RWPE1 (cell line): ENCODE measurements around the gene C1orf87.

Experiments
- CTCF ChIA-PET: fragments of 350-600 bp; sonication (Branson Sonifier 250); formaldehyde crosslinking; extraction: SDS; loops from one replicate; lab custom pipeline; 2021; lab: Yijun Ruan, JAX
- POLR2A ChIA-PET: fragments of 400-600 bp; formaldehyde crosslinking; extraction: SDS; loops from one replicate; lab custom pipeline; 2020; ENCODE audit warnings: antibody characterized with exemption; ENCODE audit not compliant: low non-redundant PET; lab: Yijun Ruan, JAX
- DNase-seq: peaks from one replicate; pipeline ENCODE4 v3.0.0; 2012; ENCODE audit warnings: low spot score
- H3K27ac ChIP-seq: fragments of 450-650 bp; 2 replicates; pipeline ENCODE4 v1.5.1; 2017
- TF ChIP-seq, protein P1 (sequence below): fragments of 450-650 bp; conservative IDR thresholded peaks from 2 replicates; pipeline ENCODE4 v1.5.1; 2017; ENCODE audit warnings: low read depth, mild to moderate bottlenecking

The C1orf87 gene

DNA sequence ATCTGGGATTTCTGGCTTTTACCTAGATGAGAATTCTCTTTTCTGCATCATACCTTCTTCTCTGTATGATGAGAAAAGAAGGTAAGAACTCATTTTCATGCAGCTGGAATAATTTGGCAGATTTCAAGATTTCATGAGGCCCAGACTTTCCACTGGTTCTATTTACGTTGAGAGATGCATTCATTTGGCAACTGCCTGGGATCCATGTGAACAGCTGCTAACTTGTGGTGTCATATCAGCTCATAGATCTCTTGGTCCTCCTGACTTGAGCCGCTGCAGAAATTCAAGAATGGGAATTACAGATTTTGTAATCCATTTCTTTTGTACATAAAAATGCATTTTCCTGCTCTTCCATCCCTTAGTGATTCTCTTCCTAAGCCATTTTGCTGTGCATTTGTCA lies 17.1 kb upstream of the C1orf87 start:
- ChIA-PET POLR2A (no interaction called here), CTCF (no interaction called here)
- DNase-seq = no peak
- TF ChIP-seq, protein P1, sequence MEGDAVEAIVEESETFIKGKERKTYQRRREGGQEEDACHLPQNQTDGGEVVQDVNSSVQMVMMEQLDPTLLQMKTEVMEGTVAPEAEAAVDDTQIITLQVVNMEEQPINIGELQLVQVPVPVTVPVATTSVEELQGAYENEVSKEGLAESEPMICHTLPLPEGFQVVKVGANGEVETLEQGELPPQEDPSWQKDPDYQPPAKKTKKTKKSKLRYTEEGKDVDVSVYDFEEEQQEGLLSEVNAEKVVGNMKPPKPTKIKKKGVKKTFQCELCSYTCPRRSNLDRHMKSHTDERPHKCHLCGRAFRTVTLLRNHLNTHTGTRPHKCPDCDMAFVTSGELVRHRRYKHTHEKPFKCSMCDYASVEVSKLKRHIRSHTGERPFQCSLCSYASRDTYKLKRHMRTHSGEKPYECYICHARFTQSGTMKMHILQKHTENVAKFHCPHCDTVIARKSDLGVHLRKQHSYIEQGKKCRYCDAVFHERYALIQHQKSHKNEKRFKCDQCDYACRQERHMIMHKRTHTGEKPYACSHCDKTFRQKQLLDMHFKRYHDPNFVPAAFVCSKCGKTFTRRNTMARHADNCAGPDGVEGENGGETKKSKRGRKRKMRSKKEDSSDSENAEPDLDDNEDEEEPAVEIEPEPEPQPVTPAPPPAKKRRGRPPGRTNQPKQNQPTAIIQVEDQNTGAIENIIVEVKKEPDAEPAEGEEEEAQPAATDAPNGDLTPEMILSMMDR = no peak
- H3K27ac ChIP-seq = no peak overlapping the region

- ChIA-PET CTCF (no interaction called here), POLR2A (no interaction called here)
- no peak for DNase-seq
- TF ChIP-seq, protein P1 = 0 out of 2 replicates have a peak, but pooled peaks have one; percentile 10
- no peak overlapping the region for H3K27ac ChIP-seq
Observed at GRCh38 chr1:60088620-60089155, 15.1 kb upstream of the C1orf87 start.

DNA sequence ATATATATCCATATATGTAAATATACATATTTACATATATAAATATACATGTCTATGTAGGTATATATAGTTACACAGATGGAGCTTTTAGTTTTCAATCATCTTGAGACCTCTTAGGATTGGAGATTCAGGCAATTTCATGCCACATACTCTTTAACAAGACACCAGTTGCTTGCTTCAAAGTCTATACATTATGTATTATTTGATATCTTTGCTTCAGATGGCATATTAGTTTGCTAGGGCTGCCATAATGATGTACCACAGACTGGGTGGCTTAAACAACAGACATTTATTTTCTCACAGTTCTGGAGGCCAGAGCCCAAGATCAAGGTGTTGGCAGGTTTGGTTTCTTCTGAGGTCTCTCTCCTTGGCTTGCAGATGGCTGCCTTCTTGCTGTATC lies 14.1 kb upstream of the C1orf87 start:
- no peak for DNase-seq
- CTCF ChIA-PET = interaction anchor here (0.6 kb wide), 1 partner anchor 82 kb away, joined by 3 read pairs; no protein-coding TSS in a partner anchor
- H3K27ac ChIP-seq = no peak overlapping the region
- POLR2A ChIA-PET = no interaction called here
- TF ChIP-seq, protein P1 = no peak

DNA sequence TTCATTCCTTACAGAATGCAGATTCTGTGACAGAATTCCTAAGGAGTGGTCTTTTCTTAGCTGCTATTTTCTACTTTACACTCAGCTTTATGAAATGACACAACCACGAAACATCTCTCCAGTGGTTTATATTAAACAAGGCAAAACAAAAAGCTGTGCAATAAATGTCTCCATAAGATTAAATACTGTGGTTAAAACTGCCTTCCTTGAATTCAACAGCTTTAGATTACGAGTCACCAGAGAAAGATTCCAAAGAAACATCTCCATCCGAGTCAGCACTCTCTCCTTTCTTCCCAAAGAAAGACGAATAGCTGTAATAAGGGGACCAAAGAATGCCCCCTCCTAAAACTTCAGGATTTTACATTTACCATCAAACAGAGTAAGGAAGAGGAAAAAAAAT lies 4.6 kb upstream of the C1orf87 start:
- CTCF ChIA-PET = no interaction called here
- POLR2A ChIA-PET = no interaction called here
- H3K27ac ChIP-seq = no peak overlapping the region
- TF ChIP-seq, protein P1 = no peak
- DNase-seq = no peak

GRCh38 chr1:60071296-60071695 lies 2.3 kb downstream of the C1orf87 start:
- POLR2A ChIA-PET = no interaction called here

DNA sequence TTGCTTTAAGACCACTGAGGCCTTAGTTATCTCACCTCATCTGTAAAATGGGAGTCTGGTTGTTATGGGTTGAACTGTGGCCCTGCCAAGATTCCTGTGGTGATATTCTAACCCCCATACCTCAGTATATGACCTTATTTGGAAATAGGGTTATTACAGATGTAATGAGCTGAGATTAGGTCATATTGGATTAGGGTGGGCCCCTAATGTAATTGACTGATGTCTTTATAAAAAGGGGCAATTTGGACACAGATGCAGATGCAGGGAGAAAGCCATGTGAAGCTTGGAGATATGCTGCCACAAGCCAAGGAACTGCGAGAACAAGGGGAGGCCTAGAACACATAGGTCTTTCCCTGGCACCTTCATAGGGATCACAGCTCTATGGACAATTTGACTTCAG lies 3.9 kb downstream of the C1orf87 start:
- POLR2A ChIA-PET = no interaction called here
- no peak overlapping the region for H3K27ac ChIP-seq
- DNase-seq = no peak
- TF ChIP-seq, protein P1 = no peak
- CTCF ChIA-PET = no interaction called here

More at GRCh38 chr1:60071296-60071695, 2.3 kb downstream of the C1orf87 start:
- TF ChIP-seq, protein P1 = no peak
- DNase-seq = no peak
- H3K27ac ChIP-seq = no peak overlapping the region
- CTCF ChIA-PET = no interaction called here
